ENCODE results near the gene MIEN1.
"Not testable (repeated sequence)": the region's sequence is repeated elsewhere in the genome, so short reads cannot be mapped to it uniquely, and the experiment has no call there.

MIEN1 gene

DNA sequence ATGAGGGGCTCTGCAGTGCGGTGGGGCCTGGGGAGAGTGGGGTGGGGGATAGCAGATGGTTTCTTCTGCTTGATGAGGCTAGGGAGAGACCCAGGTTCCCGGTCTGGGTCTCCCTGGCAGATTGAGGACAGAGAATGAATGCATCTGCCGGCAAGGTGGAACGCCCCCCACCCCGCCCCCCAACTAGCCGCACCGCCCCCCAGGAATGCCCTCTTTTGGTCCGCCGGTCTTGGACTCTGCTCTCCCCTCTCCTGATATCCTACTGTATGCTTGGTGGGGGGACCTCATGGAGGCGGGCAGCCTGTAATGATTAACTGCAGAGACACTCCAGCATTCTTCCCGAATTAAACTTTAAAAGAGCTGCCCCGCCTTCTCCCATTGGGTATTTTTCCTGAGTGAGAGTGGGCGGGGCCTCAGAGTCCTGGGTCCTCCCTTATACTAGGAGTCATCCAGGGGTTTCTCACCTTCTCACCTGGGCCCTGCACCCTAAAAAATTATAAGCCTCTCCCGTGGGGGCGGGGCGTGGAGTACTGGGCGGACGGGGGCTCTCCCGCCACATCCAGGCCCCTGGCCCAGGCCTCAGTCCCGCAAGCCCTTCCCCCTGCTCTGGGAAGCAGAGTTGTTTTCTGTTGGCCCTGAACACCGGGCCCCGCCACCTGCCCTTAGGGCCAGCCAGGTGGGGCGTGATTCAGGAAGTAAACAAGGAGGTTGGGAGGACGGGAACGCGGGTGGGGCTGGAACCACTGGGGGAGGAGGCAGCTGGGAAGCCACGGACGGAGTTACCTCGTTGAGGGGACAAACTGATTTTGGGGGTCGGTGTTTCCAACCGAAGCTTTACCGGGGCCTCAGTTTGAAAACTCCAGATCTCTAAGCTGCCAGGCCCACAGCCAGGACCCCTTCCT is 8.9 kb upstream of the MIEN1 start:
- DNase-seq: no peak

DNA sequence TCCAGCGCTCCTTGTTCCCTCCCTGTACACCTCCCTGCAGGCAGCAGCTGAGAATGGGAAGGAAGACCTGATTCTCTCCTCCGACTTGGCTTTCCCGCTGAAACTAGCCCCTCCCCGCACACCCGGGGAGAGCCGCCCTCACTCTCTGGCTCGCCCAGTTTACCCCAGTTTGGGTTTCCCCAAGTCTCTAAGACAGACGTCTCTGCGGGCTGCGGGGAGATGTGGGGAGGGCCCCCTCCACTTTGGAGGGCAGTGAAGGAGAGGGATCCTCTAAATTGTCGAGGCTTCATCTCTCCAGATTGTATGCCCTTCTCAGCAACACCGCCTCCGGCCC is 8.2 kb upstream of the MIEN1 start:
- DNase-seq: peak; percentile 55

DNA sequence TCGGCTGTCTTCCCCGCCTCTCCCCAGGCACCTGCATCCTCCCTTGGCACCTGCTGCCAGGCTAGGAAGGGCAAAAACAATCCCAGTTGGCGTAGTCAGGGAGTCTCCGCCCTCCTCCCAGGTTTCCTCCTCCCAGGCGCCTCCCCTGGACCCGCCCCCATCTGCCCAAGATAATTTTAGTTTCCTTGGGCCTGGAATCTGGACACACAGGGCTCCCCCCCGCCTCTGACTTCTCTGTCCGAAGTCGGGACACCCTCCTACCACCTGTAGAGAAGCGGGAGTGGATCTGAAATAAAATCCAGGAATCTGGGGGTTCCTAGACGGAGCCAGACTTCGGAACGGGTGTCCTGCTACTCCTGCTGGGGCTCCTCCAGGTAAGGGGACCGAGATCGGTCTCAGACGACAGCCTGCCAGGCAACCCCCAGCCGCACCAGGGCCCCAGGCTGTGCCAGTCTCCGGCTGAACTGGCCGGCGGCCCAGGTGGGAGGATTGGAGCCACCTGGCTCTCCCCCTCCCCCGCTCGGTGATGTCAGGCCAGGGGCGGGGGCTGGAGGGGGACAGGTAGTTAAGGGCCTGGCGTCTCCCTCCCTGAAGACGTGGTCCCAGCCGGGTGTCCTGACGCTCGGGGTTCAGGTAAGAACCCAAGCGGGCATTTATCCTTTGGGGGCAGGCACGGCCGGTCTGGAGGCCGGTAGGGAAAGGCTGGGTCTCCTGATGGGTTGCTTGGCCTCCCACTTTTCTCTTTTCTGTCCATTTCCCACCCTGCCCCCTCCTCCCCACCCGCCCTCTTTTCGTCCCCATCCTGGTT is 7.6 kb upstream of the MIEN1 start, which contains the start of gene GRB7:
Gene GRB7, plus strand, starts transcription at position 179 of the 808 bp plus-strand sequence. CDS start 4,364 bp downstream, outside the sequence.
- no peak for DNase-seq

GRCh38 chr17:39737206-39737759 is 7.0 kb upstream of the MIEN1 start:
- DNase-seq: no peak

GRCh38 chr17:39736319-39737165 is 6.2 kb upstream of the MIEN1 start:
- DNase-seq: no peak

- no peak for DNase-seq
These were observed 5.5 kb upstream of the MIEN1 start for GRCh38 chr17:39735882-39736281.

GRCh38 chr17:39732586-39732985 is 2.3 kb upstream of the MIEN1 start:
- no peak for DNase-seq

DNA sequence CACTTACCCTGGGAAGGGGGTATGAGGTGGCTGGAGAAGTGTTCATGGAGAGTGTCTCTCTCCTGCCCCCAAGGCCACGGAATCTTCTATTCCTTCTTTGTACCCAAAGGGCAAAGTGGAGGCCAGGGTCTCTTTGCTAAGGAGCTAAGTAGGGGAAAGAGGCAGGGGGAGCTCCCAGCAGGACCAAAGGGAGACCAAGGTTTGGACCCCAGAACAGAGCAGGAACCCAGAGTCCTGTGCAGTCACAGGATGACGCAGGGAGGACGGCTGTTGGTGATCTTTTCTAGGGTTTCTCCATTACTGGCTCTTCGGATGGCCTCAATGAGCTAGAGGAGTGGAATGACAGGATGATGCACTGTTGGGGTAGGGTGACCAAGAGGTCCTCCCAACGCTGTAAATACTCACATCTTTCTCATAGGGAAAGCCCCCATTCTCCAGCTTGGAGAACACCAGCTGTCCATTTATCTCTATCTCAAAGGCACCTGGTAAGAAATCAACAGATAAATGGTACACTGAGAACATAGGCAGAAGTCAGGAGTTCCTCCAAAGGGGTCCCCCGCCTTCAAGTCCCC is 966 bp downstream of the MIEN1 start:
- no peak for DNase-seq

DNA sequence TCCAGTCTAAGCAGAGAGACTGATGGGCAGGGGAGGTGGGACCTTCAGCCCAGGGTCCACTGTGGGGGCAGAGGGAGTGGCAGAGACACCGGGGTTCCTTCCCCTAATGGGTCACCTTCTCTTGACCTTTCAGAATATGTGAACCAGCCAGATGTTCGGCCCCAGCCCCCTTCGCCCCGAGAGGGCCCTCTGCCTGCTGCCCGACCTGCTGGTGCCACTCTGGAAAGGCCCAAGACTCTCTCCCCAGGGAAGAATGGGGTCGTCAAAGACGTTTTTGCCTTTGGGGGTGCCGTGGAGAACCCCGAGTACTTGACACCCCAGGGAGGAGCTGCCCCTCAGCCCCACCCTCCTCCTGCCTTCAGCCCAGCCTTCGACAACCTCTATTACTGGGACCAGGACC is 2.8 kb downstream of the MIEN1 start:
- DNase-seq: no peak

- no peak for DNase-seq
These were observed 3.7 kb downstream of the MIEN1 start for GRCh38 chr17:39726617-39727016.

DNA sequence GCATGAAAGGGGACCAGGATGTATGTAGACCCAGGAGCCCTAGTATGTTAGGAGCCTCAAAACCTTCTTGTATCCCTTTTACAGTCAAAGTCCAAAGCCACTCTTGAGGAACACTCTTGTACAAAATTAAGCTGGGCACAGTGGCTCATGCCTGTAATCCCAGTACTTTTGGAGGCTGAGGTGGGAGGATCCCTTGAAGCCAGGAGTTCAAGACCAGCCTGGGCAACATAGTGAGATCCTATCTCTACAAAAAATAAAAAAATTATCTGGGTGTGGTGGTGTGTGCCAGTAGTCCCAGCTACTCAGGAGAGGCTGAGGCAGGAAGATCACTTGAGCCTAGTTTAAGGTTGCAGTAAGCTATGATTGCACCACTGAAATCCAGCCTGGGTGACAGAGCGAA is 4.4 kb downstream of the MIEN1 start:
- not testable (repeated sequence) for DNase-seq

GRCh38 chr17:39724731-39725130 is 5.6 kb downstream of the MIEN1 start:
- DNase-seq: no peak

DNA sequence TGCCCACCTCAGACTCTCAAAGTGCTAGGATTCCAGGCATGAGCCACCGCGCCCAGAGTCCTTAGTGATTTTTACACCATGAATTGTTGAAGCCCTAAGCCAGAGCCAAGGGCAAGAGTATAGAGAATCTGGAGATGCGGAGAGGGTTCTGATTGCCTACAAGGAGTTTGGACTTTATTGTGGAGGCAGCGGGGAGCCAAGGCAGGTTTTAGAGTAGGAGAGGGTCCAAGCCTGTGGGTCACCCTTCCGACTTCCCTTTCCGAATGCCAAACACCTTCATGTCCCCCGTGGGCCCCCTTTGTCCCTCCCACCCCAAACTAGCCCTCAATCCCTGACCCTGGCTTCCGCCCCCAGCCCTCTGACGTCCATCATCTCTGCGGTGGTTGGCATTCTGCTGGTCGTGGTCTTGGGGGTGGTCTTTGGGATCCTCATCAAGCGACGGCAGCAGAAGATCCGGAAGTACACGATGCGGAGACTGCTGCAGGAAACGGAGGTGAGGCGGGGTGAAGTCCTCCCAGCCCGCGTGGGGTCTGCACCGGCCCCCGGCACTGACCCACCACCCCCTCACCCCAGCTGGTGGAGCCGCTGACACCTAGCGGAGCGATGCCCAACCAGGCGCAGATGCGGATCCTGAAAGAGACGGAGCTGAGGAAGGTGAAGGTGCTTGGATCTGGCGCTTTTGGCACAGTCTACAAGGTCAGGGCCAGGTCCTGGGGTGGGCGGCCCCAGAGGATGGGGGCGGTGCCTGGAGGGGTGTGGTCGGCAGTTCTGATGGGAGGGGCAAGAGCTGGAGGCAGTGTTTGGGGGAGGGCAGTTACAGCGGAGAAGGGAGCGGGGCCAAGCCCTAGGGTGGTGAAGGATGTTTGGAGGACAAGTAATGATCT is 7.1 kb downstream of the MIEN1 start:
- DNase-seq: no peak

- no peak for DNase-seq
These were observed 8.2 kb downstream of the MIEN1 start for GRCh38 chr17:39722104-39722503.

GRCh38 chr17:39719563-39720355 is 10.6 kb downstream of the MIEN1 start:
- DNase-seq: no peak

DNA sequence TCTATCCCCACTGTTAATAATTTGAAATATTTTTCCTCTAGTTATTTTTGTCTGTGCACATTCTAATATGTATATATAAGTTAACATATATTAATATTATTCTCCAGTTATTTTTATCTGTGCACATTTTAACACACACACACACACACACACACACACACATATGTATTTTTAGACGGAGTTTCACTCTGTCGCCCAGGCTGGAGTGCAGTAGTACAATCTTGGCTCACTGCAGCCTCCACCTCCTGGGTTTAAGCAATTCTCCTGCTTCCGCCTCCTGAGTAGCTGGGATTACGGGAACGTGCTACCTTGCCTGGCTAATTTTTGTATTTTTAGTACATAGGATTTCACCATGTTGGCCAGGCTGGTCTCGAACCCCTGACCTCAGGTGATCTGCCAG is 12.7 kb downstream of the MIEN1 start:
- no peak for DNase-seq

DNA sequence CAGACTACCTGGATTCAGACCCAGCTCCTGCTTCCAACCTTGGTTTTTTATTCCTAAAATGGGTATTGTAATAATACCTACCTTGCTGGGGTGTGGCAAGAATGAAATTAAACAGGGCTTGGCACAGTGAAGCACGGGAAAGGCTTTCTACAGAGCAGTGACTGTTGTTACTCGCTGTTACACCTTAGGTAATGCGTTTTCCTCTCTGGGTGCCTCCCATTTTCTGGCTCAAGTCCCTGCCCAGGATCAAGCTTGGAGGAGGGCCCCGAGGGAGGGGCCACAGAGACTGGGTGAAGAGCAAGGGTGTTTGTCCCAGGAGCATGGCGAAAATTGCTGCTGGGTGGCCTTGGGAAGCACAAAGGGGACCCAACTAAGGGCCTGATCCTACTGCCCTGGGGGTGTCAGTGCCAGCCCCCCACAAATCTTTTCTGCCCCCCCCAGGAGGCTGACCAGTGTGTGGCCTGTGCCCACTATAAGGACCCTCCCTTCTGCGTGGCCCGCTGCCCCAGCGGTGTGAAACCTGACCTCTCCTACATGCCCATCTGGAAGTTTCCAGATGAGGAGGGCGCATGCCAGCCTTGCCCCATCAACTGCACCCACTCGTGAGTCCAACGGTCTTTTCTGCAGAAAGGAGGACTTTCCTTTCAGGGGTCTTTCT is 13.3 kb downstream of the MIEN1 start:
- no peak for DNase-seq

- DNase-seq: no peak
These were observed 14.1 kb downstream of the MIEN1 start for GRCh38 chr17:39716073-39716818.
